Colonic mucosa (tissue), 4 donors: ENCODE measurements around the gene SLPI. TPM values are rescaled to one million over a fixed set of nuclear protein-coding genes. Genes with fewer than 3 reads are reported as not detected.

Source experiments
- DNase-seq: peaks from one replicate; pipeline ENCODE4 v3.0.0-alpha.2; 2020
- H3K27ac ChIP-seq: fragments of 200-600 bp; one replicate; pipeline ENCODE4 v1.8.0; 2021
- H3K27me3 ChIP-seq: fragments of 200-600 bp; one replicate; pipeline ENCODE4 v1.8.0; 2021
- H3K36me3 ChIP-seq: fragments of 200-600 bp; one replicate; pipeline ENCODE4 v1.8.0; 2021
- H3K4me1 ChIP-seq: fragments of 200-600 bp; one replicate; pipeline ENCODE4 v1.8.0; 2021; ENCODE audit warnings: mild to moderate bottlenecking
- H3K4me3 ChIP-seq: fragments of 200-600 bp; one replicate; pipeline ENCODE4 v1.8.0; 2021
- H3K9ac ChIP-seq, 2 donors: one replicate each; pipeline ENCODE4 v1.7.0; 2013; ENCODE audit warnings: control low read depth in 2 of 2, low read depth in 2 of 2, low read length in 2 of 2
- H3K9me3 ChIP-seq: fragments of 200-600 bp; one replicate; pipeline ENCODE4 v1.8.0; 2021
- intact Hi-C: fragments of 100-400 bp; cut with DNase I; formaldehyde crosslinking; loops from one replicate; pipeline ENCODE4 v1.14.1; 2022
- total RNA-seq, 2 donors: library from RNA; stranded (reverse); fragmentation: NEBNext Ultra II Directional in 1 of 2; extraction: Animal tissue kit (Norgen Biotek cat#: 25700) in 1 of 2; gene quantifications; one replicate each; pipeline ENCODE4 v1.2.1, GENCODE V29; 2021
- TF ChIP-seq, protein P1 (sequence below): fragments of 200-600 bp; IDR thresholded peaks from one replicate; pipeline ENCODE4 v1.8.0; 2022; ENCODE audit warnings: antibody characterized with exemption, mild to moderate bottlenecking
- donor health status: healthy.
- donor health status: DM: no; HTN: no; CAD: no.
- donor health status: DM: no; HTN: no; CAD: no.

SLPI gene
- total RNA-seq, 2 donors from 2014 or later, result 109 to 113 TPM

- intact Hi-C loops, result no loop called here
Measured at GRCh38 chr20:45283551-45284057, 29.2 kb upstream of the SLPI start.

GRCh38 chr20:45282700-45283550 lies 28.6 kb upstream of the SLPI start:
- H3K36me3 ChIP-seq, result no peaks in the 10 kb centered on the region
- H3K4me3 ChIP-seq, result no peak overlapping the region
- no peaks in the 10 kb centered on the region for H3K9me3 ChIP-seq
- TF ChIP-seq, protein P1, sequence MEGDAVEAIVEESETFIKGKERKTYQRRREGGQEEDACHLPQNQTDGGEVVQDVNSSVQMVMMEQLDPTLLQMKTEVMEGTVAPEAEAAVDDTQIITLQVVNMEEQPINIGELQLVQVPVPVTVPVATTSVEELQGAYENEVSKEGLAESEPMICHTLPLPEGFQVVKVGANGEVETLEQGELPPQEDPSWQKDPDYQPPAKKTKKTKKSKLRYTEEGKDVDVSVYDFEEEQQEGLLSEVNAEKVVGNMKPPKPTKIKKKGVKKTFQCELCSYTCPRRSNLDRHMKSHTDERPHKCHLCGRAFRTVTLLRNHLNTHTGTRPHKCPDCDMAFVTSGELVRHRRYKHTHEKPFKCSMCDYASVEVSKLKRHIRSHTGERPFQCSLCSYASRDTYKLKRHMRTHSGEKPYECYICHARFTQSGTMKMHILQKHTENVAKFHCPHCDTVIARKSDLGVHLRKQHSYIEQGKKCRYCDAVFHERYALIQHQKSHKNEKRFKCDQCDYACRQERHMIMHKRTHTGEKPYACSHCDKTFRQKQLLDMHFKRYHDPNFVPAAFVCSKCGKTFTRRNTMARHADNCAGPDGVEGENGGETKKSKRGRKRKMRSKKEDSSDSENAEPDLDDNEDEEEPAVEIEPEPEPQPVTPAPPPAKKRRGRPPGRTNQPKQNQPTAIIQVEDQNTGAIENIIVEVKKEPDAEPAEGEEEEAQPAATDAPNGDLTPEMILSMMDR, result no peak
- intact Hi-C loops, result no loop called here
- no peaks in the 10 kb centered on the region for H3K27me3 ChIP-seq
- H3K4me1 ChIP-seq, result no peaks in the 10 kb centered on the region
- no peak overlapping the region for H3K9ac ChIP-seq
- H3K27ac ChIP-seq, result no peak overlapping the region
- DNase-seq, result no peak

More at GRCh38 chr20:45283551-45284057, 29.2 kb upstream of the SLPI start:
- H3K4me3 ChIP-seq, result no peak overlapping the region
- no peak overlapping the region for H3K27ac ChIP-seq
- H3K27me3 ChIP-seq, result no peaks in the 10 kb centered on the region
- no peaks in the 10 kb centered on the region for H3K36me3 ChIP-seq
- TF ChIP-seq, protein P1, result no peak
- H3K9me3 ChIP-seq, result no peaks in the 10 kb centered on the region
- DNase-seq, result no peak
- H3K4me1 ChIP-seq, result no peaks in the 10 kb centered on the region
- H3K9ac ChIP-seq, result no peak overlapping the region

GRCh38 chr20:45279992-45280391 lies 25.6 kb upstream of the SLPI start:
- TF ChIP-seq, protein P1, result no peak
- no peak overlapping the region for H3K27ac ChIP-seq
- no peak for DNase-seq
- H3K9me3 ChIP-seq, result no peaks in the 10 kb centered on the region
- no peaks in the 10 kb centered on the region for H3K27me3 ChIP-seq
- H3K36me3 ChIP-seq, result no peaks in the 10 kb centered on the region
- no peaks in the 10 kb centered on the region for H3K4me1 ChIP-seq
- intact Hi-C loops, result no loop called here
- no peak overlapping the region for H3K4me3 ChIP-seq
- H3K9ac ChIP-seq, result no peak overlapping the region

DNA sequence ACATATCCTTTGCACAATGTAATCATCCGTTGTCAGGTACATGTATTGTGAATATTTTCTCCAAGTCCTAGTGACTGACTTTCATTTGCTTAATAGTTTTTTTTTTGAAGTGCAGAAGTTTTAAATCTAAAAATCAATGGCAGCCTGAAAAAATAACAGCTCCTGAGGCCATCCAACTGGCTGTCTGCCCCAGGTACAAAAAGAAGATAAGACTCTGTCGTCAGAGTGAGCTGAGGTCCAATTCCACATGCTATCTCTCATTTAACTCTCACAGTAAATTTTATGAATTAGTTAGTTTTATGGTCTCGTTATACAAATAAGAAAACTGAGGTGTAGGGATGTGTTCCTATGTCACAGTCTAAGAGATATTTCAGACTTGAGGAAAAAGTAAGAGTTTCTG lies 21.0 kb upstream of the SLPI start:
- TF ChIP-seq, protein P1, result no peak
- DNase-seq, result no peak
- Histone ChIP-seq H3K27ac (no peak overlapping the region), H3K9ac (no peak overlapping the region), H3K4me1 (no peaks in the 10 kb centered on the region), H3K36me3 (no peaks in the 10 kb centered on the region), H3K27me3 (no peaks in the 10 kb centered on the region), H3K9me3 (no peaks in the 10 kb centered on the region), H3K4me3 (no peak overlapping the region)
- intact Hi-C loops, result no loop called here

DNA sequence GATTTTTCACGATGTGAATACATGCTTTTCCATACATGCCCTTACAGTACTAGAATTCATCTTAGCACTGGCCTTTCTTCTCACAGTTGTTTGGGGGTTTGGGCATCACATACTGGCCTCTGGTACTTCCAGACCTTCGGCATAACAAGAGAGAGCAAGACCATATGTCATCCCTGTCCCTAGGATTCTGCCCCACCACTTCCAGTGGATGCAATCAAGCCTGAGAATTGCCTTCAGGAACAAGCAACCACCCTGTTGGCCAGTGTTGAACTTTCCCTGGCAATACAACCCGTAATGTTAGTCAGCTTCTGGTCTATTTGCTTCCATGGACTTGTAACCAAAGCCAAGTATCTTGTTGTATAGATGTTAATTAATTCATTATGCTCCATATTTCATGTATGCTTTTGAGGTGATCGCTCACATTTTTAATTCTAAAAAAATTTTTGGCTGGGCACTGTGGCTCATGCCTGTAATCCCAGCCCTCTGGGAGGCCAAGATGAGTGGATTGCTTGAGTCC lies 15.4 kb upstream of the SLPI start:
- Histone ChIP-seq H3K4me3 (no peak overlapping the region), H3K4me1 (no peaks in the 10 kb centered on the region), H3K27ac (no peak overlapping the region), H3K9me3 (no peaks in the 10 kb centered on the region), H3K27me3 (no peaks in the 10 kb centered on the region), H3K9ac (no peak overlapping the region), H3K36me3 (no peaks in the 10 kb centered on the region)
- TF ChIP-seq, protein P1, result no peak
- no peak for DNase-seq
- intact Hi-C loops, result no loop called here
